Hematopoietic multipotent progenitor cell (in vitro differentiated cells): ENCODE measurements around the gene NAA25. TPM values are rescaled to one million over a fixed set of nuclear protein-coding genes. Genes with fewer than 3 reads are reported as not detected.

Source experiments
- DNase-seq, 3 donors: peaks; one replicate each; pipeline ENCODE4 v3.0.0-alpha.2; 2011 to 2015; ENCODE audit warnings: low read depth in 2 of 3, low spot score in 2 of 3
- small RNA-seq: library from RNA; depleted of rRNA; stranded (forward); fragments of <200 nt; gene quantifications from one replicate; pipeline ENCODE3, GENCODE V24; 2012
- total RNA-seq: library from RNA; depleted of rRNA; stranded (reverse); fragments of >200 nt; gene quantifications from one replicate; pipeline ENCODE4 v1.2.3, GENCODE V29; 2012

NAA25 gene
- total RNA-seq, 1 donor: 9.7 TPM

GRCh38 chr12:111981987-111982386 is 126.6 kb downstream of the NAA25 start:
- no peak for DNase-seq

GRCh38 chr12:111980598-111980997 is 128.0 kb downstream of the NAA25 start:
- DNase-seq: no peak

GRCh38 chr12:111978545-111978944 is 130.0 kb downstream of the NAA25 start:
- DNase-seq: no peak

- DNase-seq: no peak
These were observed 131.7 kb downstream of the NAA25 start for GRCh38 chr12:111976860-111977259.

Small RNA genes within 50 kb of the gene (small RNA-seq; reads per million reads assigned to genes)
- not detected for gene AC004024.1
- gene MIR3657: not detected
- gene RF00019: not detected

Other genes with a start within 250 kb of the NAA25 start
- 7.3 TPM for gene TMEM116, start 95.6 kb downstream of the NAA25 start, total RNA-seq
- gene ERP29, start 95.4 kb downstream of the NAA25 start, total RNA-seq: 79.4 TPM
- 33.4 TPM for gene TRAFD1, start 16.8 kb upstream of the NAA25 start, total RNA-seq